ENCODE data around the gene SNED1.

DNA sequence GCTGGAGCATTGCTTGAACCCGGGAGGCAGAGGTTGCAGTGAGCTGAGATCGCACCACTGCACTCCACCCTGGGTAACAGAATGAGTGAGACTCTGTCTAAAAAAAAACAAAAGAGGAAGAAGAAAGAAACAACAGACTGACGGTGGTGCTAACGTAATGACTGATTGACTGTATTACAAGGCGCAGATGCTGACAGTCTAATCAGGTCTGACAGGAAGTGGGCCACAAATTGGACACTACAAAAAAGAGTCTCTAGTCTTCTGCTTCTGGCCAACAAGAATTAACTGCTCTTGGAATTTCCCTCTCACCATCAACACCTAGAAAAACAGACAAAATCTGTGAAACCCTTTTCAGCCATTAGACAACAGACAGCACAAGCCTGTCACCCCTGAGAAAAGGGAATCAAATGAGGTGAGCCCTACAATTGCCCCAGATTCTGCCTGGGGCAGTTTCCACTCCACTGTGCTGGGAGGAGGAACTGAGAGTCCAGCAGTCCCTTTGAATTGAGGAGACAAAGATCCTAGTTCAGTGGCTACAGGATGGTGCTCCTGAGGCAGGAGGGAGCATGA is 43.3 kb downstream of the SNED1 start:
- TF ChIP-seq ESRRA (IDR thresholded peaks at IDR 0.05; ENCODE audit: borderline replicate concordance, low read depth) (no peak), NFRKB (IDR thresholded peaks at IDR 0.05; ENCODE audit: low read depth) (no peak), ELF4 (CRISPR knock-in tag; IDR thresholded peaks at IDR 0.05) (no peak), SMC3 (conservative IDR thresholded peaks at IDR 0.05; ENCODE audit: insufficient read depth, low read depth, low read length) (no peak)
